Heart right ventricle (tissue), 16 donors: ENCODE results near the gene ARL4A. TPM values are rescaled to one million over a fixed set of nuclear protein-coding genes. Genes with fewer than 3 reads are reported as not detected.

ENCODE experiments used
- ATAC-seq, 8 donors: fragments of 200-7000 bp; cut with Tn5 transposase; one replicate each; pipeline ENCODE4 v1.9.1; 2020; ENCODE audit warnings: mild to moderate bottlenecking in 8 of 8, moderate library complexity in 8 of 8, moderate number of reproducible peaks in 1 of 8
- DNase-seq, 2 donors: peaks; one replicate each; pipeline ENCODE4 v3.0.0-alpha.2; 2020
- H3K27ac ChIP-seq, 10 donors: fragments of 200-600 bp; sonication (generic) in 2 of 10; one replicate each; pipeline versions ENCODE4 v1.5.0 to v1.8.0; 2020 to 2022; ENCODE audit warnings: mild to moderate bottlenecking in 3 of 10
- H3K27me3 ChIP-seq, 7 donors: fragments of 200-600 bp; one replicate each; pipeline ENCODE4 v1.8.0; 2021 to 2022; ENCODE audit warnings: mild to moderate bottlenecking in 2 of 7
- H3K36me3 ChIP-seq, 9 donors: fragments of 200-600 bp; sonication (generic) in 1 of 9; one replicate each; pipeline versions ENCODE4 v1.5.0 to v1.8.0; 2020 to 2022; ENCODE audit warnings: mild to moderate bottlenecking in 2 of 9
- H3K4me1 ChIP-seq, 9 donors: fragments of 200-600 bp; sonication (generic) in 1 of 9; one replicate each; pipeline versions ENCODE4 v1.5.0 to v1.8.0; 2020 to 2022; ENCODE audit warnings: mild to moderate bottlenecking in 4 of 9
- H3K4me3 ChIP-seq, 10 donors: fragments of 200-600 bp; sonication (generic) in 2 of 10; one replicate each; pipeline versions ENCODE4 v1.5.0 to v1.8.0; 2020 to 2022; ENCODE audit warnings: mild to moderate bottlenecking in 7 of 10, moderate library complexity in 2 of 10
- H3K9me3 ChIP-seq, 11 donors: fragments of 200-600 bp in 10 of 11; sonication (generic) in 2 of 11; one replicate each; pipeline versions ENCODE4 v1.5.0 to v1.8.0; 2013 to 2022; ENCODE audit warnings: mild to moderate bottlenecking in 2 of 11, control low read depth in 1 of 11, moderate library complexity in 1 of 11
- CTCF ChIP-seq, 9 donors: fragments of 200-600 bp; sonication (generic) in 2 of 9; IDR thresholded peaks; one replicate each; pipeline versions ENCODE4 v1.5.0 to v1.8.0; 2021 to 2022; ENCODE audit warnings: antibody characterized with exemption in 9 of 9, mild to moderate bottlenecking in 5 of 9, moderate library complexity in 1 of 9
- WGBS, 2 donors: extraction: QIAGEN DNeasy Blood & Tissue Kit; methylation state at CpG; one replicate each; pipeline ENCODE4 v1.1.7; 2013; ENCODE audit warnings: inconsistent platforms in 1 of 2; 5-methylcytosine and 5-hydroxymethylcytosine counted together
- intact Hi-C, 10 donors: fragments of 100-400 bp; cut with DNase I; formaldehyde crosslinking; loops; one replicate each; pipeline versions ENCODE4 v1.11.1 to v1.14.2; 2022
- polyA plus RNA-seq, 2 donors: library from polyadenylated mRNA; stranded (reverse); fragments of 200-250 nt; gene quantifications; one replicate each; pipeline ENCODE4 v1.2.3, GENCODE V29; 2013
- total RNA-seq, 10 donors: library from RNA; stranded (reverse); fragmentation: NEBNext Ultra II Directional in 3 of 10; extraction: Animal tissue kit (Norgen Biotek cat#: 25700) in 3 of 10; gene quantifications; one replicate each; pipeline versions ENCODE4 v1.2.1 to v1.2.4, GENCODE V29; 2021 to 2023
- donor health status: Arrhythmogenic right ventricular cardiomyopathy.
- donor health status: ischemic (EF 13 %, LVEDD 7.1; RV severe dilation, severe dysfunction).
- donor health status: healthy with polysubstance abuse.
- donor health status: DM: no; HTN: yes; CAD: no.
- donor health status: DM: no; HTN: no; CAD: no.
- donor health status: ischemic (EF 25% LVEDD 6.9; RV normal size, moderate dysfunction).
- donor health status: ischemic (EF 25% LVEDD 5.7; RV mildly dilated, moderate dysfunction).
- donor health status: healthy.
- donor health status: DM: yes; HTN: yes; CAD: no.
- donor health status: Ischemic cardiomyopathy.
- donor health status: ischemic (EF 35%, LVEDD 5.7; RV mildly dilated, moderate dysfunction).
- donor health status: nonischemic (EF 11% LVEDD 7.7; RV severe dilation, severe dysfunction).
- donor health status: DM: yes; HTN: yes; CAD: no.
- donor health status: PGD.
- donor health status: ischemic (EF 29% LVEDD 5.4; RV normal size, mild dysfunction).
- donor health status: nonischemic (EF 23%, LVEDD 6.1; RV moderate dilation, normal function).

The ARL4A gene
- total and polyA plus RNA-seq, 12 donors = 6.9 to 21.4 (median 12.9) TPM

DNA sequence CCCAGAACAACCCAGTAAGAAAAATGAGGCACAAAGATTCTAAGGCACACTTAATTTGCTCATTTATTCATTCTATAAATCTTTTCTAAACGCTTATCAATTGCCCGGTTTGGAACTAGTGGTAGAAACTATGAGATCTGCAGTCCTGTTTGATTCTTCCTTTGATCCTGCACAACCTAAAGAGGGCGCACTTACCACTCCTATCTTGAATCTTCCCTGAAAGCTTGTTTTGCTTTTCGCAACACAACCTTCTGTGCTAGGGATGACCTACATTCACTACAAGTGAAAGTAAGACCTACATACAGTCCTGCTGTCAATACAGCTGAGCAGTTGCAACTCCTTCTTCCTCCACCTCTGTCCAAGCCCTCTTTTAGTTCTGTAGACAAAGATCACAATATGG is 12.6 kb upstream of the ARL4A start:
- no peaks in the 10 kb centered on the region for H3K27me3 ChIP-seq
- peaks cover 0 to 18% (median 0%) of the 10 kb centered on the region in 11 donors for H3K9me3 ChIP-seq
- WGBS, 2 donors = 70 to 82% methylated on average over 4 of the region's 4 CpGs
- no peaks in the 10 kb centered on the region for H3K36me3 ChIP-seq
- ATAC-seq (peak in 2 of 8 donors; percentile 35 to 41), DNase-seq (peak in 1 of 2 donors; percentile 16)
- H3K4me1 ChIP-seq = peaks cover 0 to 13% (median 7%) of the 10 kb centered on the region in 9 donors
- intact Hi-C loops = no loop called here
- H3K27ac ChIP-seq = no peak overlapping the region
- H3K4me3 ChIP-seq = no peak overlapping the region
- TF ChIP-seq CTCF (IDR thresholded peaks at IDR 0.05) = peak in 6 of 9 donors; percentile 36 to 53 (median 44)

GRCh38 chr7:12683678-12684585 is 3.5 kb upstream of the ARL4A start:
- TF ChIP-seq CTCF (IDR thresholded peaks at IDR 0.05) = peak in 7 of 9 donors; percentile 20 to 49 (median 38)

GRCh38 chr7:12684733-12685132 is 2.7 kb upstream of the ARL4A start:
- 95 to 96% methylated on average over 19 of the region's 19 CpGs for WGBS, 2 donors
- Histone ChIP-seq H3K27ac (no peak overlapping the region), H3K4me1 (peaks cover 0 to 23% (median 8%) of the 10 kb centered on the region in 9 donors), H3K27me3 (no peaks in the 10 kb centered on the region), H3K9me3 (no peaks in the 10 kb centered on the region), H3K36me3 (no peaks in the 10 kb centered on the region), H3K4me3 (no peak overlapping the region)
- ATAC-seq (no peak), DNase-seq (no peak)
- no peak for TF ChIP-seq CTCF (IDR thresholded peaks at IDR 0.05)
- intact Hi-C loops = loop anchor here in 9 of 10 donors (2.0 to 10.0 kb wide), 16 partner anchors 42 to 580 kb away; no protein-coding TSS in a partner anchor

More at GRCh38 chr7:12683678-12684585, 3.5 kb upstream of the ARL4A start:
- WGBS, 2 donors = 59 to 70% methylated on average over 2 of the region's 2 CpGs
- peaks cover 0 to 15% (median under 1%) of the 10 kb centered on the region in 9 donors for H3K4me1 ChIP-seq
- H3K4me3 ChIP-seq = no peak overlapping the region
- no peaks in the 10 kb centered on the region for H3K36me3 ChIP-seq
- no peaks in the 10 kb centered on the region for H3K27me3 ChIP-seq
- intact Hi-C loops = loop anchor here in 9 of 10 donors (2.0 to 10.0 kb wide), 12 partner anchors 42 to 581 kb away; no protein-coding TSS in a partner anchor
- ATAC-seq = no peak
- DNase-seq = no peak
- H3K9me3 ChIP-seq = no peaks in the 10 kb centered on the region
- no peak overlapping the region for H3K27ac ChIP-seq

DNA sequence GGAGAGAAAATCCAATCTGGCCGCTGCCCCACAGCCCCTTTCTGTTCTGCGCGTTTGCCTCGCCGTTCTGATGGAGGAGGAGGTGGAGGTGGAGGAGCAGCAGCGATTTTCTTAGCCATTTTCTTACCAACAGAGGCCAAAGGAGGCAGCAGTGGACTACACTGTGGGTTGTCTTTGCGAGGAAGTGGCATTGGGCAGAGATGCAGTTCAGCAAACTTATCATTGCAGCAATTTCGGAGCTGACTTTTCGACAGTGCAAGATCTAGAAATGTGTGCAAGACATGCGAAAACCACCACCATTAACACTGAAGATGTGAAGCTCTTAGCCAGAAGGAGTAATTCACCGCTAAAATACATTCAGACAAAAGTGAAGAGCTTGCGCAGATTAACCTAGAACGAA is 1.9 kb upstream of the ARL4A start:
- ATAC-seq = no peak
- H3K4me3 ChIP-seq = peak overlapping the region in 8 of 10 donors; percentile 74 to 99 (median 93)

More for the DNA sequence above, 1.9 kb upstream of the ARL4A start:
- WGBS, 2 donors = 70 to 72% methylated on average over 13 of the region's 13 CpGs
- intact Hi-C loops = loop anchor here in 9 of 10 donors (2.0 to 10.0 kb wide), 14 partner anchors 42 to 579 kb away; no protein-coding TSS in a partner anchor
- H3K27ac ChIP-seq = peak overlapping the region in 6 of 10 donors; percentile 86 to 92 (median 90)
- DNase-seq = peak; percentile 19 to 36
- no peaks in the 10 kb centered on the region for H3K36me3 ChIP-seq
- H3K4me1 ChIP-seq = peaks cover 0 to 31% (median 16%) of the 10 kb centered on the region in 9 donors
- H3K27me3 ChIP-seq = no peaks in the 10 kb centered on the region
- TF ChIP-seq CTCF (IDR thresholded peaks at IDR 0.05) = peak in 7 of 9 donors; percentile 25 to 53 (median 40)
- H3K9me3 ChIP-seq = no peaks in the 10 kb centered on the region
